Umbilical cord (tissue), 2 donors: Measurements from ENCODE around the gene CHCHD5. TPM values are rescaled to one million over a fixed set of nuclear protein-coding genes. Genes with fewer than 3 reads are reported as not detected.

ENCODE experiments used
- DNase-seq: peaks from one replicate; pipeline ENCODE4 v3.0.0-alpha.2; 2015; ENCODE audit warnings: low spot score
- total RNA-seq: library from RNA; depleted of rRNA; stranded (reverse); fragments of >200 nt; gene quantifications from one replicate; pipeline ENCODE4 v1.2.3, GENCODE V29; 2014; ENCODE audit warnings: low replicate concordance; ENCODE audit not compliant: insufficient read depth

The CHCHD5 gene
- total RNA-seq, 1 donor from 2014 or later: 5.5 TPM

DNA sequence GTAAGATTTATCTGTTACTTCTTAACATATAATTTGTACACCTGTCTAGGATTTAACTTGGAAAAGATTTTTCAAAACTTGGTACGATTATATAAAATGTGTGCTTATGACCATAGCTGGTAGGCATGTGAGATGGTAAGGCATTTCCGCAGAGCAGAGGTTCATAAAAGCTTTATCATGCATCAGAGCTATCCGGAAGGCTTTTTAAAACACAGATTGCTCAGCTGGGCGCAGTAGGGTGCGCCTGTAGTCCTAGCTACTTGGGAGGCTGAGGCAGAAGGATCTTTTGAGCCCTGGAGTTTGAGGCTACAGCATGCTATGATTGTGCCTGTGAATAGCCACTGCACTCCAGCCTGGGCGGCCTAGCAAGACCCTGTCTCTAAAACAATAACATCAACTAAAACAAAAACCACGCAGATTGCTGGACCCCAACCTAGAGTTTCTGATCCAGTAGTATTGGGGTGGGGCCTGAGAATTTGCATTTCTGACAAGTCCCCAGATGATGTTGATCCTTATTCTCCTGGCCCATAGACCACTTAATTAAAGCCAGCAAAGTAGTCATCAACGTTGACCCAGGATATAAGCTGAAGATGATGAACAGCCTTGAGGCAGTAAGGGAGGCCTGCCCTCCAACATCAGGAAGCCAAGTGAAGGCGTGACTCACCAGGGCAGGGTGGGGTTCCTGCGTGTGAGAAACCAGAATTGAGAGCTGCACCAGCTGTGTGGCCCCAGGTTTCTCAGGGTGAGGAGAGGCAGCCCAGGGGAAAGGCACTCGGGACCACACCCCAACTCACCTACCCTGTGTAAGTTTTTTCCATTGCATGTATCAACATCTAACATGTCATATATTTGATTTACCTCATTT, 39.7 kb downstream of the CHCHD5 start:
- peak; percentile 66 for DNase-seq

DNA sequence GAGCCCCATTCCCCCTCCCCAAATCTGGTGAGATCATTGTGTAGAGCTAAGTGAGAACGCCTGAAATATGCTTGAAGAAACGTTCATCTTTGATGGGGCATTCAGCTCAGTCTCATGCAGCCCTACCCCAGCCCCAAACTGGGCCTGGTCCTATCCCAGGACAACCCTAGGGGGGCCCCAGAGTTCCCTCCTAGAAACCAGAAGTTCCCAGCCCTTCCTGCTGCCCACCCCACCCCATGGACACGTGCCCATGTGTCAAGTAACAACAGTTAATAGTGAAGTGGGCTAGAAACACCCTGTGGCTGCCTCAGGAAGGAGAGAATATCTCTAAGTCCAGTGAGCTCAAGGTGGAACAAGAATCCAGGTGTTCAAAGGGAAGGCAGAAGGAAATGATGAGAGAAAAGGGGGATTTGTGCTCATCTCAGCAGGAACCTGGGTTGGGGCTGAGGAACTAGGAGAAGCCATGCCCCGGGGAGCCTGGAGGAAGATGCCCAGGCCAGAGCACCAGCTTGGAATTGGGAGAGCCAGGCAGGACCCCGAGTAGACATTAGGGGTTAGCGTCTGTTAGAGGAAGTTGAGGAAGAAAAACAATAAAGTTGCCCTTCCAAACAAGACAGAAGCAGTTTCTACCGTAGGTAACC, 41.2 kb downstream of the CHCHD5 start:
- DNase-seq: no peak

DNA sequence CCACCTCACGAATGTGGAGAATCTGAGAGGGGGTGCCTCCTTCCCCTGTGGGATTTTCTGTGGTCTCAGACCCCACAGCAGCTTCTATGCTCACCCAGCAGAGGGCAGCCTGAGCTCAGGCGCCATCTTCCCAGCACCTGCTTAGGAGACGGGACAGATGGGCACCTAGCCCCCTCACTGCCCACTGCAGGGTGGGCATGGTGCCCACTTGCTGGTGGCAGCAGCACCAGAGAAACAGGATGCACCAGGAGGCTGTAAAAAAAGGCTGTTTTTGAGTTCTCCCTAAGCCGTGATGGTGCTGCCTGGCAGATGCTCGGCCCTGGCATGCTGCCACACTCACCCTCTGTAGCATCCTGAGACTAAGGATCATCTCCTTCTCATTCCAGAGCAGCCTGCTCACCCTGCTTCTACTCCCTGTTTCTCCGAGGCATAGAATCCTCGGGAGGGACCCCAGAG, 42.2 kb downstream of the CHCHD5 start:
- DNase-seq: peak; percentile 64

DNA sequence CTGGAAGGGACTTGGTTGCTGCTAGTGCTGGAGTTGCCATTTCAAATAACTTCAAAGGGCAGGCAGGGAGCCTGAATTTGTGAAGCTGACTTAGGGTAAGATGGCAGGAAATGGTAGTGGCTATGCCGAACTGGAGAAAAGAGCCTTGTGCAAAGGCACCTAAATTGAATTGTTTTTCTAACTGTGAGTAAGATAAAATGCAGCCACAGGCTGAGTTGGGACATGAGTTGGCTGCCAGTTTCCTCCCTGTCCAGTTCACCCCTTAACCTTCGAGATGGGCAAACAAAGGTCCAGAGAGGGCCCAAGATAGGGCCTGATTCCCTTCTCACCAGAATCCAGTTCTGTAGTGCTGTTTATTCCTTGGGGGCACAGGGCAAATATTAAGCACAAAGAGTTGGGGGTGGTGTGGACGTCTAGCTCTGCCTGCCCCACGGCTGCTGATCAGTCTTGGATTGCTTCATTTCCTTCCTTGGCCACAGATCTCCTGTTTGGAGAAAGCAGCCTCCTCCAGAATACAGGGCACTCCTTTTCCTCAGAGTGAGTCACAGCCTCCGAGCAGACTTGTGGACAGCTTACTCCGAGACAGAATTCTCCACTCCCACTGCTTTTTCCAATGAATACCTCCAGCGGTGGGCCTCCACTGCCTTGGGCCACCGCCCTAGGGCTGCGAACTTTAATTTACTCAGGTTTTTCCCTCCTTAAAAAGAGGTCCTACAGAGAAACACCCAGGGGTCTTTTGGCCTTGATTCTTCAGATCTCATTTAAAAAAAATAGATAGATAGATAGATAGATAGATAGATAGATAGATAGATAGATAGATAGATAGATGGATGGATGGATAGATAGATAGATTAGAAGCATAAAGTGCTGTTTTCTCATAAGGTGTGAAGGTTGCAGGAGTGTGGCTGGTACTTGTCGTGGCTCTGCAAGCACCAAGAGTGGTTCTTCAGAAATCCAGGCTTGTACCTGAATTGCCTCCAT, 42.9 kb downstream of the CHCHD5 start:
- DNase-seq: peak; percentile 92

DNA sequence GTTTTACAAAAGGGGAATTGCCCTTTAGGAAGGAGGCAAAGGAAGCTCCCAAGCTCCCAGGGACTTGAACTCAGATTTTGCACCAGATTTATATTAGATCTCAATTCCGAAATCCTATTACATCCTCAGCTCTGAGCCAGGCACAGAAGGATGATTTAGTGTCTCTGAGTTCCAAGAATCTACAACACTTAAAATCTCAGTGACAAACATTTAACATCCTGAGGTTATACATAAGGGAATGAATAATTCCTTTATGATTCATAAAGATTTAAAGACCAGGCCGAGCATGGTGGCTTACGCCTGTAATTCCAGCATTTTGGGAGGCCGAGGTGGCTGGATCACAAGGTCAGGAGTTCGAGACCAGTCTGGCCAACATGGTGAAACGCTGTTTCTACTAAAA, 44.8 kb downstream of the CHCHD5 start:
- DNase-seq: no peak

DNA sequence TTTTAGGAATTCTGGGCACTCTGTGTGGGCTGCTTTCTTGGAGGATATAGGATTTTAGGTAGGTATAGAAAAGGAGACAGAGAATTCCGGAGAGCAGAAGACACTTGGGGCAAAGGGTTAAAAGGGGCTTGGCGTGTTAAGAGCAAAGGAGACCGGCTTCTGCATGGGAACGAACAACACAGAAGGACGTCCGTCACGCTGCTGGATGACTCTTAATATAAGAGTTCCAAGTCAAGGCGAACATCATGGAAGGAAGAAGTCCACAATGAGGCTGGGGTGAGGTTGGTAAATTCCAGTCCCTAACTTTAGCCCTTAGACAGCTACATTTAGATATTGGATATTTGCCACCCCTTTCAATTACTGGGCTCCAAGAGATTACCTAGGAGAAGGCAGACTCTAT, 45.4 kb downstream of the CHCHD5 start:
- DNase-seq: no peak

DNA sequence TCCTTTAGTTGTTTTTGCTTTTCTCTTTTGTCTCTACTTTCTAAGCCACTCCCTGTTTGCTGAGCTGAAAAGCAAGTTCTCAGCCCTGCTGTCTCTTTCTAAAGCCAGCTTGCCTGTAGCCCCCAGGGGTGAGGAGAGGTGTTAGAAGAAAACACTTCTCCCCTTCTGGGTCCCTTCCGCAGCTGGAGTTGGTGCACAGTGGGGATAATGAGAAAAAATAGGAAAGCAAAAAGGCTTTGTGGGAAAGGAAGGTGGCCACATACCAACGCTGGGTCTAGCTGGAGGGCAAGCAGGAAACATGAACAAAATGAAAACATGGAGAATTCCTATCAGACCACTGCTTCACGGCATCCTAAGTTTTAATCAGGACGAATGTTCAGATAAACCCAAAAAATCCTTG, 45.9 kb downstream of the CHCHD5 start:
- DNase-seq: no peak

DNA sequence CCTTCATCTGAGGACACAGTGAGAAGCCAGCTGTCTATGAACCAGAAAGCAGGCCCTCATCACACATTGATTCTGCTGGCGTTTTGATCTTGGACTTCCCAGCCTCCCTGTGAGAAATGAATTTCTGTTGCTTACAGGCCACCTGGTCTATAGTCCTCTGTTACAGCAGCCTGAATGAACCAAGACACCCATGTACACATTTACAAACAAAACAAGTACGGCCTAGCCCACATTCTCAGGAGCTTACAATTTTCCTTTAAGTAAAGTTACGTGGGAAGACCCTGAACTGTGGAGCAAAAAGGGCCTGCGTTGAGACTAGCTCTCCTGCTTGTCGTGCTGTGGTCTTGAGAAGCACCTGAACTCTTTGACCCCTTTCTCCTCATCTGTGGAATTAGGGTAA, 49.3 kb downstream of the CHCHD5 start:
- DNase-seq: no peak

DNA sequence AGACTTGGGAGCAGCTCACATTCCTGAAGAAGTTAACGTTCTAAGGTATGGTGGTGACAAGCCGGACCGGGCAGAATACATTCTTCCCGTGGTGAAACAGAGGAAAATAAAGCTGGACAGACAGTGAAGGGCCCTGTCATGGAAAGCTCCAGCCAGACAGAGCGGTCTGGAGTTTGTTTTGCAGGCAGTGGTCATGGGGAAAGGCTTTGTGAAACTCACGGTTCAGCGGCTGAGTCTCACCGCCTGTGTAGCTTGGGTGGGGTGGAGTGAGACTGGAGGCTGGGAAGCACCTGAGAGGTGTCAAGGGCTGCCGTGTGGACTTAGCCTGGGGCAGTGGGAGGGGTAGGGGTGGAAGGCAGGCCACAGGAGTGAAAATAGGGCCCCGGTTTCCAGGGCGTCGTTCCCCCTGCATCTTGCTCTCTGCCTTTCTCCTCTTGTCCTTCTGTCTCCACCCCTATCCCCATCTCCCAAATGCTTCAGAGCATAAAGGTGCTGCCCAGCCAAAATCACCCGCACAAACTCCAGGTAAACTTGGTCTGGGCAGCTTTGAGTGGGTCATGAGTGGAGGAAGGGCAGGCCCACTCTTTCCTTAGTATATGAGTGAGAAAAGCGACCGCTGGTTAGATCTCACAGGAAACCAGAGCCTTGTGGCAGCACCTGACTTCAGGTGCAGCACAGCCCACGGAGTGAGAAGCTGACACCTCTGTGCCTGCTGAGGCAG, 49.9 kb downstream of the CHCHD5 start:
- DNase-seq: no peak

DNA sequence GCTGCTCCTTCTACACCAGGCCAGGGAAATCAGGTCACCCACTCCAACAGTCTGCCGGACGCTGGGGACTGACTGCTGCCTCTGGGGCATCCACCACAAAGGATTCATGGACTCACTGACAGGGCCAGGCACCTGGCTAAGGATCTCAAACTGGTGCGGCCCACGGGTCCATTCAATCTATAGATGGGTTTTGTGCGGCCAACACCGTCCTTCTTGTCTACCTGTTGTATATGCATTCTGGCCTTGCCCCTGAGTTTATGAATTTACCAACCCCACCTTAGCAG, 50.4 kb downstream of the CHCHD5 start:
- DNase-seq: no peak

DNA sequence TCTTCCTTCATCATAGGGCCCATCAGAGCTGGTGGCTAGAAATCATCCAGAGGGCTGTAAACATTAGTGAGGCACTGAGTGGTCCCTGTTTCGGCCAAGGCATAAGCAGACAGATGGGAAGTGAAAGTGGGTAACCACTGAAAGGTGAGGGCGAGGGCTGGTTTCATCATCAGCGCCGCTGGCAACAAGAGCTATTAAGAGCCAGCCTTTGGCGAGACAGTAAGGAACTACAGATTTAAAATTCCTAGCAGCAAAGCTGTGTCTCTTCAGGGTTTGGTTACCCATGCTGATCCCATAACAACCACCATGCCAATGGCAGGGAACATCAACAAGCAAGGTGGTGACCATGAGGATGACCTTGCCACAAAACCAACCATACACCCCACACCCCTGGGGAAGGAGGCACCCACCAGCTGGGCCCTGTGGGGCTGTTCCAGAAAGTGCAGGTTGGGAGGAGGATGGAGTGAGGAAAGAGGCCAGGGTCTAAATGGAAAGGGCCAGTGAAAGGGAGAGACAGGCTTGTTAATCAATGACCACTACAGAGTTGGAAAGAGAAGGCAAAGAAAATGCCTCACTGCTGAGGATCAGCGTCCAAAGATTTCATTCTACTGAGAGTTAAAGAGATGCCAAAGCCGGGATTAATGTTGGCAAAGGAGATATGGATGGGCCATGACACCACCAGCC, 52.3 kb downstream of the CHCHD5 start:
- DNase-seq: no peak

DNA sequence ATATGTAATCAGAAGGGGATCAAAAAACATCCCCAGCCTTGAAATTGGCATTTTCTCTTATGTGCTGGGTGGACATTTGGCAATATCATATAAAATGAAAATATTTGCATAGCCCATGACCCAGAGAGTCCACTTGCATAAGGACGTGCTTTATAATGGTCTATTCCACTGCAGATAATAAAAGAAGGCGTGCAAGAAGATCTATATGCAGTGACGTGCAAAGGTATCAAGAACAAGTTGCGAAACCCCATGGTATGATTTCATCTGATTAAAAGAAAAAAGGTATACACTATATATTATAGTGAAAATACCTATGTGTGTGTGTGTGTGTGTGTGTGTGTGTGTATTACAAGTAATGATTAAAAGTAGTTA, 52.9 kb downstream of the CHCHD5 start:
- no peak for DNase-seq

Other genes with a start within 250 kb of the CHCHD5 start
- 55.9 TPM for gene RGPD8, start 151.0 kb upstream of the CHCHD5 start, total RNA-seq
- 8.4 TPM for gene TTL, start 102.5 kb upstream of the CHCHD5 start, total RNA-seq
- 13.0 TPM for gene POLR1B, start 42.1 kb upstream of the CHCHD5 start, total RNA-seq
- 23.1 TPM for gene SLC20A1, start 61.3 kb downstream of the CHCHD5 start, total RNA-seq
- gene NT5DC4, start 136.4 kb downstream of the CHCHD5 start, total RNA-seq: 1.2 TPM
- gene CKAP2L, start 180.0 kb downstream of the CHCHD5 start, total RNA-seq: 4.1 TPM
- 1.4 TPM for gene IL1A, start 199.9 kb downstream of the CHCHD5 start, total RNA-seq